ENCODE measurements around the gene ZNF662.

DNA sequence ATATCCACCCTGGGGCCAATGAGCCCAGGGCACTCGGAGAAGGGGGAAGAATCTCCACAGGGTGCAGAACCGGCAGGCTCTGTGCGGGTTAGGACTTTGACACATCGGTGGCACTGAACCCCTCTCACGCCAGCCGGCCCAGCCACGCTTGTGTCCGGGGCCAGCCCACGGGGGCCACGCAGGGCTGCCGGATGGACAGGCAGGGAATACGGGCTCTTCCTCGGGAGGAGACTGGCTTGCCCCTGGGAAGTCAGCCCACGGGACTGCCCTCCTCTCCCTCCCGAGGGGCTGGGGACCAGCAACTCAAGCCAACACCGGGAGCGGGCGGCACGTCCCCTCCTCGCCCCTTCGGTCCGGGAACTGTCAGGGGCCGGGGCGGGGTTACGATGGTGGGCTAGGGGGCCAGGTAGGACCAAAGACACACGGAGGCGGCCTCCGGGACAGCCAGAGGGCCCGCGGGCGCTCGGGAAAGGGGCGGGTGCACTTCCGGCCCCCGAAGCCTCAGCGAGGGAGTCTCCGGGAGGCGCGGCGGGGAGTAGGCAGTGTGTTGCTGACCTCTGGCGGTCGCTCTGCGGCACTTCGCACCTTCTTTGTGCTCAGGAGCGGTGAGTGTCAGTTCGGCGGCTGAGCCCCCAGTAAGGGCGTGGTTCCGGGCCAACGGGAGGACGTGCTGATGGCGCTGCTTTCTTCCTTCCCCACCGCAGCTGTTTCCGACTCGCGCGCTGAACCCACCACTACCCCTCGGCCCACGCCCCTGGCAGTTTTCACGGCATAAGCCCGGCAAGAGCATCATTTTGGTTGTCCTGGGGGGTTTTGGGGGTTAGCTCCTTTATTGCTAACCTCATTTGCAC, 25.1 kb upstream of the ZNF662 start:
- TF ChIP-seq EZH2phosphoT487 (IDR thresholded peaks at IDR 0.05; ENCODE audit: insufficient read depth, low read depth) = no peak
- TF ChIP-seq EZH2 (IDR thresholded peaks at IDR 0.05; ENCODE audit: insufficient read depth, poor library complexity, severe bottlenecking) = no peak
